Gastrocnemius medialis (tissue), 4 donors: ENCODE data around the gene HEBP1. TPM values are rescaled to one million over a fixed set of nuclear protein-coding genes. Genes with fewer than 3 reads are reported as not detected.

ENCODE experiments used
- ATAC-seq, 2 donors: fragments of 150-250 bp; one replicate each; pipeline ENCODE4 v1.9.1; 2016
- DNase-seq, 2 donors: peaks; one replicate each; pipeline ENCODE4 v3.0.0-alpha.2; 2019
- H3K27ac ChIP-seq, 4 donors: fragments of 200-600 bp; sonication (generic); 1 replicate in 1 of 4; 2 replicates in 3 of 4; pipeline ENCODE4 v1.5.1; 2016 to 2018; ENCODE audit warnings: mild to moderate bottlenecking in 2 of 4, moderate library complexity in 1 of 4
- H3K27me3 ChIP-seq, 3 donors: fragments of 200-600 bp; sonication (generic) in 2 of 3; 1 replicate in 1 of 3; 2 replicates in 2 of 3; pipeline versions ENCODE4 v1.5.1 to v1.6.0; 2016 to 2019; ENCODE audit warnings: mild to moderate bottlenecking in 1 of 3, moderate library complexity in 1 of 3
- H3K36me3 ChIP-seq, 2 donors: fragments of 200-600 bp; sonication (generic) in 1 of 2; one replicate each; pipeline ENCODE4 v1.5.1; 2017 to 2018
- H3K4me1 ChIP-seq, 2 donors: fragments of 200-600 bp; sonication (generic) in 1 of 2; one replicate each; pipeline ENCODE4 v1.5.1; 2016 to 2017; ENCODE audit warnings: mild to moderate bottlenecking in 2 of 2
- H3K4me3 ChIP-seq, 4 donors: fragments of 200-600 bp; sonication (generic) in 3 of 4; 1 replicate in 1 of 4; 2 replicates in 3 of 4; pipeline ENCODE4 v1.5.1; 2016 to 2019; ENCODE audit warnings: mild to moderate bottlenecking in 2 of 4
- H3K9me3 ChIP-seq, 3 donors: fragments of 200-600 bp; sonication (generic) in 2 of 3; 1 replicate in 1 of 3; 2 replicates in 2 of 3; pipeline ENCODE4 v1.5.1; 2016 to 2019
- CTCF ChIP-seq, 5 experiments: fragments of 450-650 bp in 3 of 5; fragments of 200-600 bp in 2 of 5; sonication (generic) in 2 of 5; IDR thresholded peaks in 4 of 5; conservative IDR thresholded peaks in 1 of 5; 1 replicate in 4 of 5; 2 replicates in 1 of 5; pipeline ENCODE4 v1.5.1; 2016 to 2019; ENCODE audit warnings: antibody characterized with exemption in 5 of 5, mild to moderate bottlenecking in 3 of 5, moderate library complexity in 3 of 5
- POLR2A ChIP-seq, 2 donors: fragments of 450-650 bp; IDR thresholded peaks; one replicate each; pipeline ENCODE4 v1.6.1; 2017; ENCODE audit warnings: antibody characterized with exemption in 2 of 2, mild to moderate bottlenecking in 2 of 2, moderate library complexity in 2 of 2
- in situ Hi-C, 4 donors: fragments of 200-750 bp; cut with MboI; loops; one replicate each; pipeline versions ENCODE4 v1.15.0 to v1.8.0; 2017; ENCODE audit warnings: low sequenced_read_pairs in 4 of 4
- intact Hi-C: fragments of 100-400 bp; cut with DNase I; formaldehyde crosslinking; loops from one replicate; pipeline ENCODE4 v1.15.1; 2023; ENCODE audit warnings: low total_unique reads
- total RNA-seq, 4 donors: library from RNA; depleted of rRNA; stranded (reverse); fragments of >200 nt; gene quantifications; one replicate each; pipeline versions ENCODE4 v1.1.0 to v1.2.3, GENCODE V29; 2016

Gene HEBP1
- total RNA-seq, 4 donors from 2014 or later = 3.8 to 15.8 (median 9.9) TPM

DNA sequence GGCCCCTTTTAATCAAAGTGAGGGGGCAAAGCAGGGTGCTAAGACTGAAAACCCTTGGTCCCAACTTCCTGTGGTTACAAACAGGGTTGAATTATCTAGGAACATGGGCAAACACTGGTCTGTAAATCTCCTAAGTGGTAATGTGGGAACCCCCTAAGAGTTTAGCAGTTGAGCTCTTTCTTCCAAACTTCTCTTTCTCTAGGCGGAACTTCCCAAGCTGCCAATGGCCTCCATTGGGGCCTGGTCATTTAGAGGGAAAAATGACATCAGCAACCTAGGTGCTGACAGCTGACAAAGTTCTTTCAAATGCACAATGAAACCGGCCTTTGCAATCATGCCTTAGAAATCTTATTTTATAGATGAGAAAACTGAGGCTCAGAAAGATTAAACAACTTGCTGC, 17.7 kb downstream of the HEBP1 start:
- Histone ChIP-seq H3K4me1 (no peaks in the 10 kb centered on the region), H3K36me3 (peaks cover 0 to 31% of the 10 kb centered on the region in 2 donors), H3K27ac (no peak overlapping the region), H3K9me3 (no peaks in the 10 kb centered on the region), H3K4me3 (no peak overlapping the region), H3K27me3 (no peaks in the 10 kb centered on the region)
- intact Hi-C loops = loop anchor here (10.0 kb wide), 1 partner anchor 198 kb away; the partner anchor contains the start of gene APOLD1
- ATAC-seq (no peak), DNase-seq (no peak)
- in situ Hi-C loops = loop anchor here in 3 of 4 donors (5.0 to 25.0 kb wide), 4 partner anchors 65 to 195 kb away; partner anchors contain the start of genes DDX47 (in 2 of the 3) and APOLD1 (in 1 of the 3)
- TF ChIP-seq CTCF (IDR thresholded peaks at IDR 0.05 in 4 of 5, conservative IDR thresholded peaks at IDR 0.05 in 1 of 5) (no peak), POLR2A (IDR thresholded peaks at IDR 0.05) (no peak)

GRCh38 chr12:12979731-12980259, 20.3 kb downstream of the HEBP1 start:
- ATAC-seq = no peak
- Histone ChIP-seq H3K4me3 (no peak overlapping the region), H3K36me3 (peaks cover 0 to 17% of the 10 kb centered on the region in 2 donors), H3K4me1 (no peaks in the 10 kb centered on the region), H3K27ac (no peak overlapping the region), H3K27me3 (no peaks in the 10 kb centered on the region), H3K9me3 (no peaks in the 10 kb centered on the region)
- DNase-seq = no peak
- no peak for TF ChIP-seq CTCF (IDR thresholded peaks at IDR 0.05 in 4 of 5, conservative IDR thresholded peaks at IDR 0.05 in 1 of 5)
- TF ChIP-seq POLR2A (IDR thresholded peaks at IDR 0.05) = no peak
- intact Hi-C loops = loop anchor here (10.0 kb wide), 1 partner anchor 195 kb away; the partner anchor contains the start of gene APOLD1
- in situ Hi-C loops = loop anchor here in 3 of 4 donors (5.0 to 25.0 kb wide), 4 partner anchors 62 to 192 kb away; partner anchors contain the start of genes DDX47 (in 2 of the 3) and APOLD1 (in 1 of the 3)

DNA sequence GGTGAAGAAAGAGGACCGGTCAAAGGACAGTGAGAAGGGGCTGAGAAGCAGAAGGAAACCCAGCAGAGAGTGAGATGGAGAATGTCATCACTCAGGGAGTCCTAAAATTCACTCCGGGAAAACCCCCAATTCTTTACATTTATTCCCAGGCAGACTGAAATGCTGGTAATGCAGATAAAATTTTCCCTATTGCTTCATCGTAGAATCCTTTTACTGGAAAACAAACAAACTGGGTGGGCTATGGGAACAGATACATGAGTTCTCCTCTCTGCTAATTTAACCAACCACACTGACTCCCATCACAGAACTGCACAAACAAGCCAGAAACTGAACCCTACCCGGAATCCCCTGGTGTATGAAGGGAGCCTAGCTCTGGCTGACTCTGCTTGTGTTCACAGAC, 20.9 kb downstream of the HEBP1 start:
- Histone ChIP-seq H3K27me3 (no peaks in the 10 kb centered on the region), H3K36me3 (peaks cover 0 to 24% of the 10 kb centered on the region in 2 donors), H3K9me3 (no peaks in the 10 kb centered on the region), H3K4me3 (no peak overlapping the region), H3K27ac (no peak overlapping the region), H3K4me1 (no peaks in the 10 kb centered on the region)
- ATAC-seq (no peak), DNase-seq (no peak)
- in situ Hi-C loops (loop anchor here in 2 of 4 donors (25.0 kb wide), 2 partner anchors 167 to 192 kb away; partner anchors contain the start of genes APOLD1 (in 1 of the 2) and DDX47 (in 1 of the 2)), intact Hi-C loops (no loop called here)
- TF ChIP-seq CTCF (IDR thresholded peaks at IDR 0.05 in 4 of 5, conservative IDR thresholded peaks at IDR 0.05 in 1 of 5) (no peak), POLR2A (IDR thresholded peaks at IDR 0.05) (no peak)

DNA sequence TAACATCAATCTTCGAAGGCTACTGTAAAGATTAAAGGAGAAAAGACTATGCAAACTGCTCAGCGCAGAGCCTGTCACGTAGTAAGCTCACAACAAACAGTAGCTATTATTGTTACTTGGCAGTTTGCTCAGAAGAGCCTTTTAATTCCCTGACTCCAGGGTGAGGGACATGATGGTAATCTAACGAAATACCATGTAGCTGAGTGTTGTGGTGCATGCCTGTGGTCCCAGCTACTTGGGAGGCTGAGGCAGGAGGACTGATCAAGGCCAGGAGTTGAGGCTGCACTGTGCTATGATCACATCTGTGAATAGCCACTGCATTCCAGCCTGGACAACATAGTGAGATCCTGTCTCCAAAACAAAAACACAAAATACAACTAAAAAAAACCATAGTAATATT, 22.8 kb downstream of the HEBP1 start:
- DNase-seq = no peak
- Histone ChIP-seq H3K9me3 (peaks cover 0 to 4% (median 0%) of the 10 kb centered on the region in 3 donors), H3K27ac (no peak overlapping the region), H3K27me3 (no peaks in the 10 kb centered on the region), H3K4me3 (no peak overlapping the region), H3K36me3 (peaks cover 0 to 43% of the 10 kb centered on the region in 2 donors), H3K4me1 (no peaks in the 10 kb centered on the region)
- in situ Hi-C loops = loop anchor here in 2 of 4 donors (25.0 kb wide), 2 partner anchors 165 to 190 kb away; partner anchors contain the start of genes APOLD1 (in 1 of the 2) and DDX47 (in 1 of the 2)
- ATAC-seq = no peak
- TF ChIP-seq POLR2A (IDR thresholded peaks at IDR 0.05) (no peak), CTCF (IDR thresholded peaks at IDR 0.05 in 4 of 5, conservative IDR thresholded peaks at IDR 0.05 in 1 of 5) (no peak)
- intact Hi-C loops = no loop called here
